Measurements from ENCODE around the gene SLC1A1.

Gene SLC1A1

GRCh38 chr9:4506490-4506889, 16.2 kb downstream of the SLC1A1 start:
- TF ChIP-seq EP300 (IDR thresholded peaks at IDR 0.05; ENCODE audit: borderline replicate concordance) (no peak), CREB1 (IDR thresholded peaks at IDR 0.05; ENCODE audit: low read depth) (no peak), TEAD4 (IDR thresholded peaks at IDR 0.05) (no peak), TAF1 (IDR thresholded peaks at IDR 0.05; ENCODE audit: low read depth) (no peak), USF1 (IDR thresholded peaks at IDR 0.05) (no peak), CEBPB (IDR thresholded peaks at IDR 0.05) (no peak), FOXM1 (IDR thresholded peaks at IDR 0.05; ENCODE audit: borderline replicate concordance, low read depth) (no peak), NFIC (IDR thresholded peaks at IDR 0.05) (no peak), YY1 (IDR thresholded peaks at IDR 0.05; ENCODE audit: low read depth) (no peak), TCF12 (IDR thresholded peaks at IDR 0.05; ENCODE audit: low read depth) (no peak), ZBTB7A (IDR thresholded peaks at IDR 0.05; ENCODE audit: low read depth) (no peak), RAD21 (IDR thresholded peaks at IDR 0.05; ENCODE audit: low read depth) (no peak), REST (IDR thresholded peaks at IDR 0.05; ENCODE audit: low read depth) (no peak), EGR1 (IDR thresholded peaks at IDR 0.05) (no peak)
- TF ChIP-seq, protein P1, sequence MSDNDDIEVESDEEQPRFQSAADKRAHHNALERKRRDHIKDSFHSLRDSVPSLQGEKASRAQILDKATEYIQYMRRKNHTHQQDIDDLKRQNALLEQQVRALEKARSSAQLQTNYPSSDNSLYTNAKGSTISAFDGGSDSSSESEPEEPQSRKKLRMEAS (IDR thresholded peaks at IDR 0.05), result no peak

- TF ChIP-seq USF1 (IDR thresholded peaks at IDR 0.05) (peak; percentile 80), FOXM1 (IDR thresholded peaks at IDR 0.05; ENCODE audit: borderline replicate concordance, low read depth) (no peak), NFIC (IDR thresholded peaks at IDR 0.05) (no peak), CREB1 (IDR thresholded peaks at IDR 0.05; ENCODE audit: low read depth) (no peak), EGR1 (IDR thresholded peaks at IDR 0.05) (no peak)
Measured at GRCh38 chr9:4507306-4508130, 17.2 kb downstream of the SLC1A1 start.

DNA sequence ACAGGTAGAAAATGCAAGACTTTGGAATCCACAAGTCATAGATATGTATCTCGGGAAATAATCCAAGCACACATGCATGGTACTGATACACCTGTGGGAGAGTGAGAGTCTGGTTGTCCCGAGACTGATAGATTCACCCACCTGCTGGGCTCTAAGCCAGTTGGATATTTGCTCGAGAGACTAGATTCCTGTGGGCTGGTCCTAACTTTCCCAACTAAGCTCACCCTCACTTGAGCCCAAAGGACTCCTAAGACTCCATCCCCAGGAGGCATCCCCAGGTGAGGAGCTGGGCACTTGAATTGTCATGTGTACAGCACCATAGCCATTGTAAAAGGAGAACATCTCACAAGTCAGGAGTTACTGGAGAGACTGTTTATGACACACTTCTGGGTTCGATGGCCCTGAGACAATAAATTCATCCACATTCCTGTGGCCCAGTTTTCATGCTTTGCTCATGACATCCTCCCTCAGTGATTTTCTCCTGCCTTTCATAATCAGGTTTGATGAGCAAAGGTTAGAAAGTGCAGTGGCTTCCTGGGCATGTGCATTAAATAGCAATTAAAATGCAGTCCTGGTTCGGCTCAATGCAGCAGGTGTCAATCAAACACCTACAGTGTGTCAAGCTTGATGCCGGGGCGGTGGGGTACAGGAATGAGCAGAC, 18.1 kb downstream of the SLC1A1 start:
- no peak for TF ChIP-seq CEBPB (IDR thresholded peaks at IDR 0.05)
- 0 out of 2 replicates have a peak, but pooled peaks have one; percentile 9 for TF ChIP-seq TEAD4 (IDR thresholded peaks at IDR 0.05)
- TF ChIP-seq NFIC (IDR thresholded peaks at IDR 0.05), result no peak
- no peak for TF ChIP-seq EP300 (IDR thresholded peaks at IDR 0.05; ENCODE audit: borderline replicate concordance)
- TF ChIP-seq YY1 (IDR thresholded peaks at IDR 0.05; ENCODE audit: low read depth), result no peak

- TF ChIP-seq, protein P1 (IDR thresholded peaks at IDR 0.05), result no peak
- TF ChIP-seq ZBTB7A (IDR thresholded peaks at IDR 0.05; ENCODE audit: low read depth), result no peak
- TF ChIP-seq CEBPB (IDR thresholded peaks at IDR 0.05), result no peak
- TF ChIP-seq REST (IDR thresholded peaks at IDR 0.05; ENCODE audit: low read depth), result no peak
- no peak for TF ChIP-seq EP300 (IDR thresholded peaks at IDR 0.05; ENCODE audit: borderline replicate concordance)
- TF ChIP-seq EGR1 (IDR thresholded peaks at IDR 0.05), result no peak
Measured at GRCh38 chr9:4508907-4509589, 18.8 kb downstream of the SLC1A1 start.

DNA sequence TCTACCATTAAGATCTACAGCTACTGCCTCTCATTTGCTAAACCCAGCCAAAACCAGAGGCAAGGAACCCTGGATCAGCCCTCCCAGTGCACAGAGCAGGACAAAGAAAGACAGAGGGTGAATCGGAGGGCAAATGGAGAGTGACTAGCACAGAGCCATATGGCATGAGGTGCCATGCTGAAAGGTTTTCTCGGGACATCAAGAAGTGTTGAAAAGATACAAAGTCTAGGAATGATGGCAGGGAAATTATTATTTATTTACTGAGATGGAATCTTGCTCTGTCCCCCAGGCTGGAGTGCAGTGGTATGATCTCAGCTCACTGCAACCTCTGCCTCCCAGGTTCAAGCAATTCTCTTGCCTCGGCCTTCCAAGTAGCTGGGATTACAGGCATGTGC, 19.3 kb downstream of the SLC1A1 start:
- TF ChIP-seq NFIC (IDR thresholded peaks at IDR 0.05) (no peak), ZBTB7A (IDR thresholded peaks at IDR 0.05; ENCODE audit: low read depth) (no peak), USF1 (IDR thresholded peaks at IDR 0.05) (no peak), RAD21 (IDR thresholded peaks at IDR 0.05; ENCODE audit: low read depth) (no peak), YY1 (IDR thresholded peaks at IDR 0.05; ENCODE audit: low read depth) (no peak), REST (IDR thresholded peaks at IDR 0.05; ENCODE audit: low read depth) (no peak), TEAD4 (IDR thresholded peaks at IDR 0.05) (no peak), CEBPB (IDR thresholded peaks at IDR 0.05) (no peak), EGR1 (IDR thresholded peaks at IDR 0.05) (no peak), TCF12 (IDR thresholded peaks at IDR 0.05; ENCODE audit: low read depth) (no peak), TAF1 (IDR thresholded peaks at IDR 0.05; ENCODE audit: low read depth) (no peak), FOXM1 (IDR thresholded peaks at IDR 0.05; ENCODE audit: borderline replicate concordance, low read depth) (no peak), EP300 (IDR thresholded peaks at IDR 0.05; ENCODE audit: borderline replicate concordance) (no peak), CREB1 (IDR thresholded peaks at IDR 0.05; ENCODE audit: low read depth) (no peak)
- TF ChIP-seq, protein P1 (IDR thresholded peaks at IDR 0.05), result no peak

Data from Ishikawa (cell line).